Keratinocyte (primary cell): ENCODE data around the gene ARID1B.

ENCODE experiments used
- CTCF ChIP-seq, 3 experiments: IDR thresholded peaks in 1 of 3; conservative IDR thresholded peaks in 1 of 3; optimal IDR thresholded peaks in 1 of 3; 2 replicates in 2 of 3; 3 replicates in 1 of 3; pipeline versions ENCODE3 to v1.5.1; 2011; ENCODE audit warnings: low read length in 3 of 3, mild to moderate bottlenecking in 3 of 3, moderate library complexity in 2 of 3, control low read depth in 1 of 3, inconsistent platforms in 1 of 3; ENCODE audit not compliant: insufficient read depth in 2 of 3; ENCODE audit errors: extremely low read depth in 1 of 3
- EZH2 ChIP-seq: IDR thresholded peaks from one replicate; pipeline ENCODE4 v1.6.1; 2012; ENCODE audit warnings: inconsistent platforms, mild to moderate bottlenecking, low read length, moderate library complexity

GRCh38 chr6:157151989-157152388, 374.8 kb downstream of the ARID1B start:
- TF ChIP-seq CTCF (optimal IDR thresholded peaks at IDR 0.05 in 1 of 3, IDR thresholded peaks at IDR 0.05 in 1 of 3, conservative IDR thresholded peaks at IDR 0.05 in 1 of 3; ENCODE audit: extremely low read depth in 1 of 3, insufficient read depth in 2 of 3, low read length in 3 of 3) = no peak
- TF ChIP-seq EZH2 = no peak
